Type B pancreatic cell (in vitro differentiated cells): Measurements from ENCODE around the gene EMC9. TPM values are rescaled to one million over a fixed set of nuclear protein-coding genes. Genes with fewer than 3 reads are reported as not detected.

Experiments
- DNase-seq: peaks from one replicate; pipeline ENCODE4 v3.0.0; 2021; ENCODE audit warnings: mixed read lengths; ENCODE audit not compliant: unreplicated experiment; ENCODE audit errors: extremely low spot score
- H3K27ac Mint-ChIP-seq: 2 replicates; pipeline ENCODE4 v1.8.0; 2021; ENCODE audit warnings: mild to moderate bottlenecking, mixed read lengths
- H3K27me3 Mint-ChIP-seq: 2 replicates; pipeline ENCODE4 v1.8.0; 2021; ENCODE audit warnings: mixed read lengths
- H3K36me3 Mint-ChIP-seq: 2 replicates; pipeline ENCODE4 v1.8.0; 2021; ENCODE audit warnings: mixed read lengths
- H3K4me1 Mint-ChIP-seq: one replicate; pipeline ENCODE4 v1.8.0; 2021; ENCODE audit warnings: mixed read lengths; ENCODE audit not compliant: unreplicated experiment
- H3K4me3 Mint-ChIP-seq: 2 replicates; pipeline ENCODE4 v1.8.0; 2021; ENCODE audit warnings: mild to moderate bottlenecking, mixed read lengths
- H3K9me3 Mint-ChIP-seq: 2 replicates; pipeline ENCODE4 v1.8.0; 2021; ENCODE audit warnings: mixed read lengths
- total RNA-seq: library from RNA; stranded (reverse); gene quantifications from 2 replicates; pipeline ENCODE4 v1.2.1, GENCODE V29; 2021; ENCODE audit warnings: low replicate concordance
- TF ChIP-seq, protein P1 (sequence below): fragments of 200-600 bp; sonication (generic); conservative IDR thresholded peaks from 2 replicates; pipeline ENCODE4 v1.5.0; 2021; ENCODE audit warnings: antibody characterized with exemption, mild to moderate bottlenecking

EMC9 gene
- total RNA-seq, 1 donor from 2014 or later = 25.9 TPM

DNA sequence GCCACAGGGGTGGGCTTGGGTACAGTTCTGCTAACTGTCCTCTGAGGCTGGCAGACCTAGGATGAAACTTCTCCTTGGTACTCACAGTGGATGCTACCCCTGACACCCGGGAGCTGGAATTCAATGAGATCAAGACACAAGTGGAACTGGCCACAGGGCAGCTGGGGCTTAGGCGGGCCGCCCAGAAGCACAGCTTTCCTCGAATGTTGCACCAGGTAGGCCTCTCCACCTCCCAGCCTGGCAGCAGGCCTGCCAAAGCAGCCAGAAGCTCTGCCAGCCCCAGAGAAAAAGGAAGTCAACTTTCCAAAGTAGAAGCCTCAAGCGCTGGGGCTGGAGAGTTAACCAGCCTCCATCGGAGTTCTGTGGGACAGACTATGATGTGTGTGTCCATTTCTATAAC, 24.2 kb downstream of the EMC9 start:
- peak overlapping the region; percentile 99 for H3K4me3 Mint-ChIP-seq

DNA sequence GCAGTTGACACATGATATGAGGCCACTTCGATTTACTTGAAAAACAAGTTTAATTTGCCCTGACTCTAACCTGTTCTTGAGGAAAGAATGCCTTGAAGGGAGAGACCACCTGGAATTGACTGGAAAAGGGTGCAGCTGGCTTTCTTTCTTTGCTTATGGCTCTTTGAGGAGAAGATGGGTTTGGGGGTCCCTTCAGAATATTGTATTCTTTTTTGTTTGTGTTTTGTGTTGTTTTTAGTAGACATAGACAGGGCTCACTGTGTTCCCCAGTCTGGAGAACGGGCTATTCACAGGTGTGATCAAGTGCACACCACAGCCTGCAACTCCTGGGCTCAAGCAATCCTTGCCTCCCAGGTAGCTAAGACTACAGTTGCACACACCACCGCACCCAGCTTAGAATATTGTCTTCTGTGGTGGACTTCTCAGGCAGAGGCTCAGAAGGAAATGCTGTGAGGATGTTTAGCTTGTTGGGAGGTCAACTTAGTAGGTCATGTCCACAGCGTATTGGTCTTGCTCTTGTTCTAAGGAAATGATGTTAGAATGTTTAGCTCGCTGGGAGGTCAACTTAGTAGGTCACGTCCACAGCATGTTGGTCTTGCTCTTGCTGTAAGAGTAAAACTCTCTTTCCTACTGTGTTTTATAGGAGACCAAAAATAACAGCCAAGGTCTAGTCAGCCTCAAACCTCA, 25.1 kb downstream of the EMC9 start:
- Mint-ChIP-seq H3K4me1 (peaks cover 18% of the 10 kb centered on the region), H3K9me3 (no peaks in the 10 kb centered on the region), H3K27me3 (no peaks in the 10 kb centered on the region), H3K36me3 (peaks cover 22% of the 10 kb centered on the region), H3K27ac (peak overlapping the region; percentile 99), H3K4me3 (peak overlapping the region; percentile 99)
- TF ChIP-seq, protein P1, sequence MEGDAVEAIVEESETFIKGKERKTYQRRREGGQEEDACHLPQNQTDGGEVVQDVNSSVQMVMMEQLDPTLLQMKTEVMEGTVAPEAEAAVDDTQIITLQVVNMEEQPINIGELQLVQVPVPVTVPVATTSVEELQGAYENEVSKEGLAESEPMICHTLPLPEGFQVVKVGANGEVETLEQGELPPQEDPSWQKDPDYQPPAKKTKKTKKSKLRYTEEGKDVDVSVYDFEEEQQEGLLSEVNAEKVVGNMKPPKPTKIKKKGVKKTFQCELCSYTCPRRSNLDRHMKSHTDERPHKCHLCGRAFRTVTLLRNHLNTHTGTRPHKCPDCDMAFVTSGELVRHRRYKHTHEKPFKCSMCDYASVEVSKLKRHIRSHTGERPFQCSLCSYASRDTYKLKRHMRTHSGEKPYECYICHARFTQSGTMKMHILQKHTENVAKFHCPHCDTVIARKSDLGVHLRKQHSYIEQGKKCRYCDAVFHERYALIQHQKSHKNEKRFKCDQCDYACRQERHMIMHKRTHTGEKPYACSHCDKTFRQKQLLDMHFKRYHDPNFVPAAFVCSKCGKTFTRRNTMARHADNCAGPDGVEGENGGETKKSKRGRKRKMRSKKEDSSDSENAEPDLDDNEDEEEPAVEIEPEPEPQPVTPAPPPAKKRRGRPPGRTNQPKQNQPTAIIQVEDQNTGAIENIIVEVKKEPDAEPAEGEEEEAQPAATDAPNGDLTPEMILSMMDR = no peak
- no peak for DNase-seq

More for the DNA sequence above, 24.2 kb downstream of the EMC9 start:
- no peak overlapping the region for H3K27ac Mint-ChIP-seq
- DNase-seq = no peak
- H3K9me3 Mint-ChIP-seq = no peaks in the 10 kb centered on the region
- H3K27me3 Mint-ChIP-seq = no peaks in the 10 kb centered on the region
- TF ChIP-seq, protein P1 = no peak
- peaks cover 22% of the 10 kb centered on the region for H3K36me3 Mint-ChIP-seq
- H3K4me1 Mint-ChIP-seq = peaks cover 18% of the 10 kb centered on the region

DNA sequence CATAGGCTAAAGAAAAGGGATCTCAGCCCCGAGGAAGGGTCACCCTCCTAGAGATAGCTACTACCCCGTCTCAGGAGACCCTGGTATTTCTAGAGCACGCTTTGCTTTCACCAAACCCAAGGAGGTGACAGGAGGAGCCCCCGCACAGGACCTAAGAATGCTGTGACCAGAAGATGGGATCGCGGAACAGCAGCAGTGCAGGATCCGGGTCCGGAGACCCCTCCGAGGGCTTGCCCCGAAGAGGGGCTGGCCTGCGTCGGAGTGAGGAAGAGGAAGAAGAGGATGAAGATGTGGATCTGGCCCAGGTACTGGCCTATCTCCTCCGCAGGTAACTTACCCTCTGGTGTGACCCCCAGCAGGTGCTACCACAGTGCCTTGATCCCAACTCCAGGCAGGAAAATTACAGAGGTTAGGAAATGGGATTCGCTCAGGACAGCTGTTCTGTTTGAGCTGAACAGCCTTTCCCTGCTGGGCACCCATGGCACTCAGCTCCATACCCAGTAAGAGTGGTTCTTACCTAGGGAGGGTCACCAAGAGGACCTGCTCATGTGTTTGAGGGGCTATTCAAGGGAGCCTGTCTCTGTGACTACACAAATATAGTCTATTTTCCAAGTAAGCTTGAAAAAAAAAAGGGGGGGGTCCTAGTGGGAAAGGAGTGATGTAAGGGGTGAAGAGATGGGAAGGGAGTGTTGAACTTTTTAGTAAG, 25.8 kb downstream of the EMC9 start:
- peaks cover 22% of the 10 kb centered on the region for H3K36me3 Mint-ChIP-seq
- TF ChIP-seq, protein P1 = no peak
- DNase-seq = no peak
- peaks cover 18% of the 10 kb centered on the region for H3K4me1 Mint-ChIP-seq
- H3K27me3 Mint-ChIP-seq = no peaks in the 10 kb centered on the region
- peak overlapping the region; percentile 99 for H3K4me3 Mint-ChIP-seq
- H3K27ac Mint-ChIP-seq = peak overlapping the region; percentile 99
- no peaks in the 10 kb centered on the region for H3K9me3 Mint-ChIP-seq

DNA sequence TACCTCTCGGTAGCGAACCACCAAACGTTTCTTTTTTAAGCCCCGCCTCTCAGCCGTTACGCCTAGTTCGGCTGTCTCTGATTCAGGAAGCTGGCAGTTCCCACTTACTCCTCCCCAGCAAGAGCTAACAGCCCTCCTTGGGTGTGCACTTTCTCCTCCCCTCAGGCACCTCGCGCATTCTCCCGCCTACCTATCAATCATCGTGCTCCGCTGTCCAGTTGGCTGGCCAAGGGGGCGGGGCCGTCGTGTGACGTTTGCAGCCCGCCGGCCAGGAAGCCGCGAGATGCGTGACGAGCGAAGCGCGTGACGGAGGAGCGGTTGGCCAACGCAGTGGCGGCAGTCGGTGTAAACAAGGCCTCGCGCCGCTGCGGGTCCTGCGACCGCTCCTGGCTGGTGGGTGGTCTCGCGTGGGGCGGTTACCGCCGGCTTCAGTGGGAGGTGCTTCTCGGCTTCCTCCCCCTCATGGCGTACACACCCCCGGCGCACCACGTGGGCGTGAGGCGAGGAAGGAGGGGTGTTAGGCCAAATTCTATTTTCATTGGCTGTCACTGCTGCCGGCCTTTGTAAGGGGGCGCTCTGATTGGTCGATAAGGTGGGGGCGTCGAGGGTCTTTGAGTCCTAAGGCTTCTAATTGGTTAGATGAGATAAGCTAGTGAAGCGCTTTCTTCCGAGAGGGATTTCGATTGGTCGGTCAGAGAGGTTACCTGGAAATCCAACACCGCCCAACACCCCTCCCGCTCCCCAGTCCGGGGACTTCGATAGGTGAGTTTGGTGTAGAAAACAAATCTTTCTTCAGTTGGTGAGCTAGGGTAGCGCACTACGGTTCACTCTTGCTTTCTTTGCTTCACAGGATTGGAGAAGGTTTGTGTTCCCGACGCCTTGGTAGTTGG, 26.6 kb downstream of the EMC9 start, which contains the start of the genes DCAF11 and NRL:
Gene DCAF11 (plus strand): TSS at position 246 of the 890 bp plus-strand sequence. CDS start 818 bp downstream, outside the sequence.
Gene NRL (minus strand): TSS at position 418 of the 890 bp plus-strand sequence. CDS start 32,101 bp downstream, outside the sequence.
- Mint-ChIP-seq H3K9me3 (no peaks in the 10 kb centered on the region), H3K4me1 (peaks cover 18% of the 10 kb centered on the region), H3K27me3 (no peaks in the 10 kb centered on the region), H3K36me3 (peaks cover 22% of the 10 kb centered on the region), H3K27ac (peak within 1 kb of the TSS; percentile 99), H3K4me3 (peak within 1 kb of the TSS; percentile 99)
- peak; percentile 99 for DNase-seq
- TF ChIP-seq, protein P1 = no peak

DNA sequence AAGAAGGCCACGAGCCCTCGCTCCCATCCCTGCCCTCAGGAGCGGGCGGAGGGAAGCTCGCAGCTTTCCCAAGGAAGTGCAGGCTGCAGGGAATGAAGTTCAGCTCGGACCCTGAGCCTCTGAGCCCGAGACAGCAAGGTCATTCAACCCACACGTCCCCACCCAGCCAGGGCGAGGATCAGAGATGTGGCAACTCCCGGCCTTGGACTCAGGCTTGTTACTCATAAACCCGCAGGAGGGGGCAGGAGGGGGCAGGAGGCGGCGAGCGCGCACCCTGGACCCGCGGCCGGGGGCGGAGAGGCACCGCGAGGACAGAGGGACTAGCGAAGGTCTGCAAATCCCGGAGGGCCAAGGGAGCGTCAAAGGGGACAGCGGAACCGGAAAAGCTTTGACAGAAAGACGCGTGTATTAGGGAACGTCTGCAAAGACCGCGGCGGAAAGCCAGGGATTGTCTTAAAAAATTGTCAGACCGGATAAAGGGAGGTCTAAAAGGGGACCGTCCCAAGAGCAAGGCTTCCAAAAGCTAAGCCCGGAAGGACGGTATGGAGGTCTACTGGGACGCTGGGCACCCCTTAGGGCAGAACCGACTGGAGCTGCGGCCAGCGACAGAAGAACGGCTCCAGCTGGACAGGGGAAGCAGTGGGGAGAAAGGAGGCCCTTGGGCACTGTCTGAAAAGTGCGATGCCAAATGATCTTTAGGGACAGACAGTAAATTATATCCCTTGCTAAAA, 27.4 kb downstream of the EMC9 start:
- TF ChIP-seq, protein P1 = no peak
- H3K27ac Mint-ChIP-seq = peak overlapping the region; percentile 99
- H3K4me1 Mint-ChIP-seq = peaks cover 20% of the 10 kb centered on the region
- peak overlapping the region; percentile 99 for H3K4me3 Mint-ChIP-seq
- H3K9me3 Mint-ChIP-seq = no peaks in the 10 kb centered on the region
- DNase-seq = peak; percentile 76
- no peaks in the 10 kb centered on the region for H3K27me3 Mint-ChIP-seq
- peaks cover 17% of the 10 kb centered on the region for H3K36me3 Mint-ChIP-seq
